ENCODE results near the gene HYI. TPM values are rescaled to one million over a fixed set of nuclear protein-coding genes. Genes with fewer than 3 reads are reported as not detected.

HYI gene
- total RNA-seq, 1 experiment from 2014 or later: 43.5 TPM

DNA sequence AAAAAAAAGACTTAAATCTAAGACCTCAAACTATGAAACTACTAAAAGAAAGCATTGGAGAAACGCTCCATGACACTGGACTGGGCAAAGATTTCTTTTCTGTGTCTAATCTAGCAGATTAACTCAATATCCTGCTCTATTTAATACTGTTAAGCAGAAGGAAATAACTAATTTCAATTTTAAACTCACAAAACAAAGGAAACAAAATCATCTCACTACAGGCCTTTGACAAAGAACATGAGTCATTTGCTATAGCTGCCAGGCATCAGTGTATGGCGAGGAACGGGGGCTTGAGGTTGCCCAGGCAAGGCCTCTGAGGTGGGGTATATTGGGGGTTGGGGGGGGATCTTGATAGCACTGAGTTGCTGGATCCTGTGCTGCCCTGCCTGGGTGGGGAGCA lies 43.2 kb downstream of the HYI start:
- no peaks in the 10 kb centered on the region for H3K9me2 ChIP-seq (ENCODE audit: insufficient read depth)
- POLR2A ChIA-PET (ENCODE audit: unreplicated experiment): no interaction called here
- H2AFZ ChIP-seq: no peak overlapping the region
- H3K9me3 ChIP-seq (ENCODE audit: insufficient read depth, low read depth): no peaks in the 10 kb centered on the region
- TF ChIP-seq, protein P1, sequence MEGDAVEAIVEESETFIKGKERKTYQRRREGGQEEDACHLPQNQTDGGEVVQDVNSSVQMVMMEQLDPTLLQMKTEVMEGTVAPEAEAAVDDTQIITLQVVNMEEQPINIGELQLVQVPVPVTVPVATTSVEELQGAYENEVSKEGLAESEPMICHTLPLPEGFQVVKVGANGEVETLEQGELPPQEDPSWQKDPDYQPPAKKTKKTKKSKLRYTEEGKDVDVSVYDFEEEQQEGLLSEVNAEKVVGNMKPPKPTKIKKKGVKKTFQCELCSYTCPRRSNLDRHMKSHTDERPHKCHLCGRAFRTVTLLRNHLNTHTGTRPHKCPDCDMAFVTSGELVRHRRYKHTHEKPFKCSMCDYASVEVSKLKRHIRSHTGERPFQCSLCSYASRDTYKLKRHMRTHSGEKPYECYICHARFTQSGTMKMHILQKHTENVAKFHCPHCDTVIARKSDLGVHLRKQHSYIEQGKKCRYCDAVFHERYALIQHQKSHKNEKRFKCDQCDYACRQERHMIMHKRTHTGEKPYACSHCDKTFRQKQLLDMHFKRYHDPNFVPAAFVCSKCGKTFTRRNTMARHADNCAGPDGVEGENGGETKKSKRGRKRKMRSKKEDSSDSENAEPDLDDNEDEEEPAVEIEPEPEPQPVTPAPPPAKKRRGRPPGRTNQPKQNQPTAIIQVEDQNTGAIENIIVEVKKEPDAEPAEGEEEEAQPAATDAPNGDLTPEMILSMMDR (conservative IDR thresholded peaks at IDR 0.05): no peak
- intact Hi-C loops (cut with micrococcal nuclease; ENCODE audit: unreplicated experiment): loop anchor here (10.0 kb wide), 1 partner anchor 636 kb away; no protein-coding TSS in a partner anchor
- H3K4me1 ChIP-seq (replicated peaks; ENCODE audit: insufficient read depth): no peaks in the 10 kb centered on the region
- H3K27me3 ChIP-seq (ENCODE audit: insufficient read depth, low read depth): no peaks in the 10 kb centered on the region
- no TSS peak for BruUV-seq (replicated peaks)
- 0 out of 2 replicates have a peak, but pooled peaks cover 14% of the 10 kb centered on the region for H3K36me3 ChIP-seq (ENCODE audit: low read depth)
- no peak for DNase-seq
- H3K79me2 ChIP-seq (ENCODE audit: low read depth): no peaks in the 10 kb centered on the region
- H3K4me2 ChIP-seq: no peak overlapping the region
- H3K4me3 ChIP-seq: no peak overlapping the region
- no peak overlapping the region for H3K27ac ChIP-seq
- no peaks in the 10 kb centered on the region for H4K20me1 ChIP-seq (ENCODE audit: insufficient read depth)
- CTCF ChIA-PET: no interaction called here
- 0 out of 2 replicates have a peak, but pooled peaks cover 3% of the 10 kb centered on the region for H3F3A ChIP-seq (ENCODE audit: insufficient read depth, low read depth)

DNA sequence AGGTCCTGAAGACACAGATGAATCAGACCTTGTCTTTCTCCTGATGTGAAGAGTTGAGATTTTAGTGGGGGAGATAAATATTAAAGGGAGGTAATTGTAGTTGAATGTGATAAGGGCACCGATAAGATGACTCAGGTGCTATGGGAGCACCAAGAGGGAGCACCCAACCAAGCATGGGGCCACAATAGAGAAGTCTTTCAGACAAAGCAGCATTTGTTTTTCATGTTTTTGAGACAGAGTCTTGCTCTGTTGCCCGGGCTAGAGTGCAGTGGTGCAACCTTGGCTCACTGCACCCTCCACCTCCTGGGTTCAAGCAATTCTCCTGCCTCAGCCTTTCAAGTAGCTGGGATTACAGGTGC lies 47.9 kb downstream of the HYI start:
- no TSS peak for BruUV-seq (replicated peaks)
- Histone ChIP-seq H3K27me3 (ENCODE audit: insufficient read depth, low read depth) (no peaks in the 10 kb centered on the region), H3K9me2 (ENCODE audit: insufficient read depth) (no peaks in the 10 kb centered on the region)

DNA sequence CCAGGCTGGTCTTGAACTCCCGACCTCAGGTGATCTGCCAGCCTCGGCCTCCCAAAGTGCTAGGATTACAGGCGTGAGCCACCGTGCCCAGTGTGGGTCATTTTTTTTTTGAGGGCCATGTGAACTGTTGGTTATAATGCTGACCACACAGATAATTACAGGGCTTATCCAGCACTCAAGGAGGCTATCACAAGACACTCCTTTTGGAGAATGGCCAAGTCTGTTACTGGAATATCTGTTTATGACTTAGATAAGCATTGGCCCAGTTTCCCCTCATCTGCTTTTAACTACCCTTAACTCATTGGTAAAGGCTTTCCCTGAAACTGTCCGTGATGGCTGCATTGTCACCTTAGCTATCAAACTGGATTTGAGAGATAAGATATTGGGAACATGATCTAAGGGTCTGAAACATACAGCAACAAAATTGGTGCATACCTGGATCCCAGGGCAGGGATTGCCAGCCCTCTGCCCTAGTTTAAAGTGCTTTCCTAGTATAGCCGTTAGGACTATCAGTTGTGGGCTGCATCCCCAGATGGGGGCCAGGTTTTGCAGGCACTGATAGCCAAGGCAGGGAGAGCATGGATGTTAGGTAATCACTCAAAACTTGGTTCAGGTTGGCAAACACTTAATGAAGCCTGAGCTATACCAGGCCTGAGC lies 48.4 kb downstream of the HYI start:
- no TSS peak for BruUV-seq (replicated peaks)
- Histone ChIP-seq H3K36me3 (ENCODE audit: low read depth) (0 out of 2 replicates have a peak, but pooled peaks cover 14% of the 10 kb centered on the region), H3K9me3 (ENCODE audit: insufficient read depth, low read depth) (no peaks in the 10 kb centered on the region), H3K4me1 (replicated peaks; ENCODE audit: insufficient read depth) (no peaks in the 10 kb centered on the region), H3K27ac (no peak overlapping the region), H3K9me2 (ENCODE audit: insufficient read depth) (no peaks in the 10 kb centered on the region), H3K4me3 (no peak overlapping the region), H3K4me2 (no peak overlapping the region), H4K20me1 (ENCODE audit: insufficient read depth) (no peaks in the 10 kb centered on the region), H3F3A (ENCODE audit: insufficient read depth, low read depth) (no peaks in the 10 kb centered on the region), H3K79me2 (ENCODE audit: low read depth) (no peaks in the 10 kb centered on the region), H2AFZ (no peak overlapping the region), H3K27me3 (ENCODE audit: insufficient read depth, low read depth) (no peaks in the 10 kb centered on the region)
- ChIA-PET POLR2A (ENCODE audit: unreplicated experiment) (no interaction called here), CTCF (no interaction called here)
- no peak for TF ChIP-seq EZH2 (IDR thresholded peaks at IDR 0.05; ENCODE audit: low read depth)
- TF ChIP-seq, protein P1 (conservative IDR thresholded peaks at IDR 0.05): no peak
- no peak for DNase-seq
- intact Hi-C loops (cut with micrococcal nuclease; ENCODE audit: unreplicated experiment): no loop called here

More for the DNA sequence above, 47.9 kb downstream of the HYI start:
- ChIA-PET POLR2A (ENCODE audit: unreplicated experiment) (interaction anchor here (0.7 kb wide), 2 partner anchors 24 to 502 kb away, joined by 6 to 7 read pairs; no protein-coding TSS in a partner anchor), CTCF (no interaction called here)
- DNase-seq: no peak
- intact Hi-C loops (cut with micrococcal nuclease; ENCODE audit: unreplicated experiment): no loop called here
- Histone ChIP-seq H3K4me1 (replicated peaks; ENCODE audit: insufficient read depth) (no peaks in the 10 kb centered on the region), H3K27ac (no peak overlapping the region), H2AFZ (no peak overlapping the region), H3K4me3 (no peak overlapping the region), H3K79me2 (ENCODE audit: low read depth) (no peaks in the 10 kb centered on the region), H3K4me2 (no peak overlapping the region), H3K9me3 (ENCODE audit: insufficient read depth, low read depth) (no peaks in the 10 kb centered on the region), H3F3A (ENCODE audit: insufficient read depth, low read depth) (no peaks in the 10 kb centered on the region), H3K36me3 (ENCODE audit: low read depth) (0 out of 2 replicates have a peak, but pooled peaks cover 14% of the 10 kb centered on the region), H4K20me1 (ENCODE audit: insufficient read depth) (no peaks in the 10 kb centered on the region)
- TF ChIP-seq, protein P1 (conservative IDR thresholded peaks at IDR 0.05): no peak
- TF ChIP-seq EZH2 (IDR thresholded peaks at IDR 0.05; ENCODE audit: low read depth): no peak

Data from PC-9 (cell line).